EL (cell line): Measurements from ENCODE around the gene ZP4.

Experiments used
- DNase-seq: peaks from one replicate; pipeline ENCODE4 v3.0.0-alpha.2; 2016

ZP4 gene

GRCh38 chr1:237890822-237891221 is at the start of gene ZP4:
Gene ZP4 (minus strand): TSS chr1:237890922. CDS start chr1:237890635, 287 bp downstream.
- DNase-seq = no peak

- DNase-seq = no peak
These were observed 47.8 kb upstream of the ZP4 start for GRCh38 chr1:237938553-237938952.

GRCh38 chr1:237938068-237938467 is 47.3 kb upstream of the ZP4 start:
- DNase-seq = no peak

- DNase-seq = peak; percentile 2
These were observed 42.1 kb upstream of the ZP4 start for GRCh38 chr1:237932816-237933215.

GRCh38 chr1:237931581-237931980 is 40.9 kb upstream of the ZP4 start:
- no peak for DNase-seq

- no peak for DNase-seq
These were observed 36.5 kb upstream of the ZP4 start for GRCh38 chr1:237927198-237927597.

GRCh38 chr1:237921306-237921705 is 30.6 kb upstream of the ZP4 start:
- no peak for DNase-seq

GRCh38 chr1:237913345-237913744 is 22.6 kb upstream of the ZP4 start:
- no peak for DNase-seq

- peak; percentile 15 for DNase-seq
These were observed 21.2 kb upstream of the ZP4 start for GRCh38 chr1:237911911-237912310.

GRCh38 chr1:237910834-237911233 is 20.1 kb upstream of the ZP4 start:
- no peak for DNase-seq

- DNase-seq = no peak
These were observed 13.2 kb upstream of the ZP4 start for GRCh38 chr1:237903961-237904360.

- no peak for DNase-seq
These were observed 12.4 kb upstream of the ZP4 start for GRCh38 chr1:237902960-237903743.

- peak; percentile 36 for DNase-seq
These were observed 10.7 kb upstream of the ZP4 start for GRCh38 chr1:237901299-237901934.

- no peak for DNase-seq
These were observed 4.9 kb upstream of the ZP4 start for GRCh38 chr1:237895630-237896029.

GRCh38 chr1:237894131-237894530 is 3.4 kb upstream of the ZP4 start:
- DNase-seq = no peak

GRCh38 chr1:237891979-237892378 is 1.3 kb upstream of the ZP4 start:
- no peak for DNase-seq

GRCh38 chr1:237891266-237891665 is 544 bp upstream of the ZP4 start:
- DNase-seq = no peak

GRCh38 chr1:237890416-237890815 is 306 bp downstream of the ZP4 start:
- no peak for DNase-seq

GRCh38 chr1:237888143-237888542 is 2.6 kb downstream of the ZP4 start:
- DNase-seq = no peak

- DNase-seq = no peak
These were observed 3.2 kb downstream of the ZP4 start for GRCh38 chr1:237887542-237887941.

GRCh38 chr1:237884237-237884636 is 6.5 kb downstream of the ZP4 start:
- no peak for DNase-seq

- DNase-seq = peak; percentile 74
These were observed 11.5 kb downstream of the ZP4 start for GRCh38 chr1:237879195-237879594.

GRCh38 chr1:237878406-237878805 is 12.3 kb downstream of the ZP4 start:
- no peak for DNase-seq

- DNase-seq = no peak
These were observed 13.1 kb downstream of the ZP4 start for GRCh38 chr1:237877631-237878030.

- DNase-seq = peak; percentile 41
These were observed 15.4 kb downstream of the ZP4 start for GRCh38 chr1:237875291-237875690.
